ENCODE results near the gene BMP7. TPM values are rescaled to one million over a fixed set of nuclear protein-coding genes. Genes with fewer than 3 reads are reported as not detected.

The BMP7 gene
- total and polyA plus RNA-seq, 2 of the 13 experiments (the other 11 are each of a cell fraction or from before 2014, with no cell fraction given), result not detected

- 1% methylated on average over 9 of the region's 9 CpGs for WGBS (ENCODE audit: low lambda C conversion rate)
- BruUV-seq (replicated peaks), result no TSS peak
- no peaks in the 10 kb centered on the region for H3K9me3 ChIP-seq (ENCODE audit: low read length)
- H3K79me2 ChIP-seq (ENCODE audit: insufficient read depth, low read length), result no peaks in the 10 kb centered on the region
- no peak overlapping the region for H3K9ac ChIP-seq (ENCODE audit: insufficient read depth, low read depth, low read length)
- no peak overlapping the region for H2AFZ ChIP-seq (ENCODE audit: low read length)
- ATAC-seq (no peak), FAIRE-seq (no peak), DNase-seq (ENCODE audit: low spot score) (no peak)
- H3K4me2 ChIP-seq (ENCODE audit: low read depth, low read length), result no peak overlapping the region
- H4K20me1 ChIP-seq (ENCODE audit: insufficient read depth, low read length), result no peaks in the 10 kb centered on the region
- in situ Hi-C loops (cut with HindIII; ENCODE audit: extremely low pct_ligation_motif_present, low pct_unique_long_range_greater_than_20kb) (no loop called here), intact Hi-C loops (cut with micrococcal nuclease; ENCODE audit: unreplicated experiment) (no loop called here)
- H3K27me3 ChIP-seq (ENCODE audit: control insufficient read depth in 1 of 2, insufficient read depth in 2 of 2, low read length in 2 of 2), result peaks cover 4 to 85% of the 10 kb centered on the region in 2 experiments; a peak in 4 of 5 replicates
- ChIA-PET POLR2A (no interaction called here), CTCF (ENCODE audit: low intra/inter-chr PET ratio, low total read pairs) (no interaction called here)
- H3K27ac ChIP-seq (ENCODE audit: extremely low read length, insufficient read depth, low read length), result no peak overlapping the region
- H3K36me3 ChIP-seq (replicated peaks in 1 of 2; ENCODE audit: control insufficient read depth in 1 of 2, insufficient read depth in 2 of 2, low read length in 2 of 2), result no peaks in the 10 kb centered on the region
- TF ChIP-seq ZNF3 (CRISPR knock-in tag; IDR thresholded peaks at IDR 0.05) (no peak), RAD51 (IDR thresholded peaks at IDR 0.05; ENCODE audit: borderline replicate concordance) (peak; percentile 52; the same call in 1 of the 2 replicates), ZHX1 (CRISPR knock-in tag; IDR thresholded peaks at IDR 0.05; ENCODE audit: low read depth) (no peak)
- peaks cover 4% of the 10 kb centered on the region; the same call in 1 of the 2 replicates for H3K4me1 ChIP-seq (ENCODE audit: insufficient read depth, low read length)
- H3K4me3 ChIP-seq (replicated peaks in 1 of 3; ENCODE audit: insufficient read depth in 1 of 3, low read depth in 2 of 3, low read length in 3 of 3), result no peak overlapping the region
Observed at GRCh38 chr20:57257701-57258453, 8.6 kb downstream of the BMP7 start.

GRCh38 chr20:57256908-57257307, 9.5 kb downstream of the BMP7 start:
- Histone ChIP-seq H3K4me2 (ENCODE audit: low read depth, low read length) (no peak overlapping the region), H3K4me1 (ENCODE audit: insufficient read depth, low read length) (no peaks in the 10 kb centered on the region), H2AFZ (ENCODE audit: low read length) (no peak overlapping the region), H4K20me1 (ENCODE audit: insufficient read depth, low read length) (no peaks in the 10 kb centered on the region), H3K79me2 (ENCODE audit: insufficient read depth, low read length) (no peaks in the 10 kb centered on the region), H3K27me3 (ENCODE audit: control insufficient read depth in 1 of 2, insufficient read depth in 2 of 2, low read length in 2 of 2) (peaks cover 4 to 85% of the 10 kb centered on the region in 2 experiments; a peak in 4 of 5 replicates), H3K27ac (ENCODE audit: extremely low read length, insufficient read depth, low read length) (no peak overlapping the region), H3K4me3 (replicated peaks in 1 of 3; ENCODE audit: insufficient read depth in 1 of 3, low read depth in 2 of 3, low read length in 3 of 3) (no peak overlapping the region), H3K9me3 (ENCODE audit: low read length) (no peaks in the 10 kb centered on the region), H3K36me3 (replicated peaks in 1 of 2; ENCODE audit: control insufficient read depth in 1 of 2, insufficient read depth in 2 of 2, low read length in 2 of 2) (no peaks in the 10 kb centered on the region), H3K9ac (ENCODE audit: insufficient read depth, low read depth, low read length) (no peak overlapping the region)
- 21% methylated on average over 6 of the region's 6 CpGs for WGBS (ENCODE audit: low lambda C conversion rate)
- no TSS peak for BruUV-seq (replicated peaks)
- ATAC-seq (no peak), FAIRE-seq (no peak), DNase-seq (ENCODE audit: low spot score) (no peak)
- in situ Hi-C loops (cut with HindIII; ENCODE audit: extremely low pct_ligation_motif_present, low pct_unique_long_range_greater_than_20kb), result no loop called here
- CTCF ChIA-PET (ENCODE audit: low intra/inter-chr PET ratio, low total read pairs), result no interaction called here
- POLR2A ChIA-PET, result no interaction called here
- intact Hi-C loops (cut with micrococcal nuclease; ENCODE audit: unreplicated experiment), result no loop called here
- TF ChIP-seq RBAK (CRISPR knock-in tag; IDR thresholded peaks at IDR 0.05) (no peak), POGZ (CRISPR knock-in tag; IDR thresholded peaks at IDR 0.05) (no peak), ZNF281 (CRISPR knock-in tag; IDR thresholded peaks at IDR 0.05; ENCODE audit: borderline replicate concordance) (no peak), ZNF777 (CRISPR knock-in tag; IDR thresholded peaks at IDR 0.05) (no peak), E2F2 (CRISPR knock-in tag; IDR thresholded peaks at IDR 0.05; ENCODE audit: borderline replicate concordance) (no peak), SRY (CRISPR knock-in tag; IDR thresholded peaks at IDR 0.05) (no peak), MAZ (IDR thresholded peaks at IDR 0.05; ENCODE audit: borderline replicate concordance, low read depth, low read length) (no peak), MAZ (CRISPR knock-in tag; IDR thresholded peaks at IDR 0.05; ENCODE audit: low read depth) (no peak), ZNF652 (CRISPR knock-in tag; IDR thresholded peaks at IDR 0.05; ENCODE audit: borderline replicate concordance, low read depth) (no peak)
